Nucleus accumbens (tissue), 56 donors: ENCODE data around the gene ZNF674.
"Not testable (repeated sequence)": the region's sequence is repeated elsewhere in the genome, so short reads cannot be mapped to it uniquely, and the experiment has no call there.

Source experiments
- DNase-seq, 56 donors: peaks; one replicate each; lab custom pipeline; 2025; lab: John Stamatoyannopoulos, UW

ZNF674 gene

DNA sequence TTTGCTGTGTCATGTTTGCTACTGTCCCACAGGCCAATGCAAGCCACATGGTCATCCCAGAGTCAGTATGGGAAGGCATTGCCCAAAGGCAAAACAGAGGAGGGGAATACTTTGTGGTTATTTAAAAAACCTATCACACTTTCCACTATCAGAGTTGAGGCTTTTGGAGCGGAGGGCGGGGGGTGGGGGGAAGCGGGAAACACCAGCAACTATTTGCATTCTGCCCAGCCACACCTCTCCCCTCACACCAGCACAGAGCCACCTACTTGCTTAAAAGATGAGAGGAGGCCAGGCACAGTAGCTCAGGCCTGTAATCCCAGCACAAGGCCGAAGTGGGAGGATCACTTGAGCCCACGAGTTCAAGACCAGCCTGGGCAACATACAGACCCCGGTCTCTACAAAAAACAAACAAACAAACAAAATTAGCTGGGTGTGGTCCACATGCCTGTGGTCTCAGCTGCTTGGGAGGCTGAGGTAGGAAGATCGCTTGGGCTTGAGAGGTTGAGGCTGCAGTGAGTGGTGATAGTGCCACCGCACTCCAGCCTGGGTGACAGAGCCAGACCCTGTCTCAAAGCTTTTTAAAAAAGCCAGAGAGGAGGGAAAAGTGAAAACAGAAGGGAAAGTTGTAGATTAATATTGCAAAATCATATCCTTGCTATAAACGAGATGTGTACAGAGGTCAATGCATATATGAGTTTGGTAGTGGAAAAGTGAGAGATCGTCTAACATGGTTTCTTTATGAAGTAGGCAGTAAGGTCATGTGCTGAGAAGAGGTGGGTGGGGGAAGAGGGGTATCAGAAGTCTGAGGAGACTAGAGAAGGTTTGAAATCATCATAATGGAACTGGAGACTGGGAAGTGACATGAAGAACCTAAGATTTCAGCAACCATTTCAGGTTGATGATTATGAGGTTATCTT is 26.5 kb upstream of the ZNF674 start:
- no peak for DNase-seq

DNA sequence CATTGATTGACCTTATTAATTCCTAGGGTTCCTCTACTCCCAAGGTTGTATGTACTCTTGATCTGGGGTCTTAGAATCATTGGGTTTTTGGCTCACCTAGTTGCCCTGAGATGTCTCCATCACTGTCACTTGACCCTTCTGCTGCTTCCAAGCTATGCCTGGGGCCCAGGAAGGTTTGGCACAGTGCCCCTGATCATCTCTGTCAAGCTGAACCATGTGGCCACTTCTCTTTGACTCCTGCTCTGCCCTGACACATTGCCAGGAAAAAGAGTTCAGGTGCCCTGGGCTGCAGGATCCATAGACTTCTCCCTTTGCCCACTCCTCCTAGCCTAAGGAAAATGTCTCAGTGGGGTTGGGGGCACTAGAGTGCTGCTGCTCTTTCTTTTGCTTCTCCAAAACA is 24.4 kb upstream of the ZNF674 start:
- no peak for DNase-seq

DNA sequence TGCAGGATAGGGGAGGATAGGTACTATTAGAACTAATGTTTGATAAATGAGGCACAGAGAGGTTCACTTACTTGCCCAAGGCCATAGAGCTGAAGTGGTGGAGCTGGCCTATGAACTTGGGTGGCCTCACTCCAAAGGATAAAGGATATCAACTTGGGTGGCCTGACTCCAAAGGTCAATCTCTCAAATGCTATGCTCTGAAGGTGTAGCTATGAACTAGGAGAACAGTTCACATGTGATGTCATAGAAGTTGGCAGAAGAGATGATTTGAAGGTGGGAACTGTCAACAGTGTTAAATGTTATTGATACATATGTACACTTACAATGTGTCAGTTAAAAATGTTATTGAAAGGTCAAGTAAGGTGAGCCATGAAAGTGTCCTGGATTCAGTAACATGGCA is 22.2 kb upstream of the ZNF674 start:
- DNase-seq = no peak

DNA sequence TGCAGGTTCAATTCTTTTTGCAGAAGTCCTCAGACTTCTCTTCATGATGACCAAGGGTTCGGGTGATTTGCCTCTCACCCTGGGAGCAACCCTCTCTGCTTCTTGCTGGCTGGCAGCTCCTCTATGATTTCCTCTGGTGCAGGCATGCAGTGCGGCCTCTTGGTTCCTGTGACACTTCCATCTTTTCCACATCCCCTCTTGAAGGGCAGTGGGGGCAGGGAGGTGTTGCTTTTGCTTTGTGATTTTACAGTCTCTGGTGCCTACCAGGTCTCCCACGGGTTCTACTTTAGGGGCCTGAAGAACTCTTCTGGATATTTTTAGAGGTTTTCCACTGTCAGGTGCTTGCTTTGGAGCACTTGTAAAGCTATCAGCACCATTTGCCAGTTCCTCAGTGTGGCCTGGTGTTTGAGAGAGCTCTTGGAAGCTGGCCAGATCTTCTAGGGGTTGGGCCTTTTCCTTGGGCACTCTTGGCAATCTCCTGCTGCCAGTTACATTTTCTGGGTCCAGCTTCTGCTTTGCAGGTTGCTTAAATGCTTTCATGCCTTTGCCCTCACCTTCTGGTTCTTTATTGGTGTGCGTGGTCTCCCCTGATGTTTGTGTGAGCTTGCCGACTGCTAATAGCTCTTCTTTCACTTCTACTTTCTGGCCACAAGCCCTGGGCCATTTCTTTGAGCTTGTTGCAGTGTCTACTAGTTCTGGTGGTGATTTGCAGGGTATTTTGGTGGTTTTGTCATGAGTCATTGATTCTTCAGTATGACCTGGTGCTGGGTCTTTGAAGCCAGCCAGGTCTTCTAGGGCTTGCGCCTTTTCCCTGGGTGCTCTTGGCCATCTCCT is 16.8 kb upstream of the ZNF674 start:
- DNase-seq = peak in 2 of 56 donors; percentile 0 to 22

DNA sequence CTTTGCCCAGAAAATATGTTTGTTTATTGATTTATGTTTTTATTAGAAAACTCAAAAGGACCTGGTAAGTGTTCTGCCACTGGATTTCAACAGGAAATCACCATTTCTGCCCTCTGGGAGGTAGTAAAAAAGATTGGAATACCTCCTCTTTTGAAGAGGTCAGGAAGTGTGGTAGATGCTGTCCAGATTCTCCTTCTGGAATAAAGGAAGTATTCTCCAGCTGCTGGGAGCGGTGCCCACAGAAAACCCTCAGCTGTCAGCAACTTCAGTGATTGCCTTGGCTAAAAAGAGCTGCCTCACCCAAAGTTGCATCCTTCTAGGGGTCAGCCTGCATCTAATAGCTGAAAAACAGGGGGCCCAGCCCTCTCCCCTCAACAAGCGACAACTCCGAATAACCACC is 13.8 kb upstream of the ZNF674 start:
- no peak for DNase-seq

DNA sequence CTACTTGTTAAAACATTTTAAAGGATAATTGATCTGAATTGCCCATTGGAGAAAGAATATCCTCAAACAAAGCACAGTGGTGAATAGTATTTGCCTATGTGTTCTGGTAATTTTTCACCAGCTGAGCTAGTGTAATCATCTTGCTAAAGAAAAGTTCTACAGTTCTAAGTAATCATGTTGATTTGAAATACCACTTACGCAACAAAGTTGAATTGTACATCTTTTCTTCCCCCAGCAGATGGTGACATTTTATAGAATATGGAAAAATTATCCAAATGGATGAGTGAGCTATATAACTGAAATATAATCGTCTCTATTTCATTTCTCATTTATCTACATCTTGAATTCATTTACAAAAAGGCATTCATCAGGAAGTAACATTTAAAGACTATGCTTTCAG is 9.7 kb upstream of the ZNF674 start:
- DNase-seq = no peak

DNA sequence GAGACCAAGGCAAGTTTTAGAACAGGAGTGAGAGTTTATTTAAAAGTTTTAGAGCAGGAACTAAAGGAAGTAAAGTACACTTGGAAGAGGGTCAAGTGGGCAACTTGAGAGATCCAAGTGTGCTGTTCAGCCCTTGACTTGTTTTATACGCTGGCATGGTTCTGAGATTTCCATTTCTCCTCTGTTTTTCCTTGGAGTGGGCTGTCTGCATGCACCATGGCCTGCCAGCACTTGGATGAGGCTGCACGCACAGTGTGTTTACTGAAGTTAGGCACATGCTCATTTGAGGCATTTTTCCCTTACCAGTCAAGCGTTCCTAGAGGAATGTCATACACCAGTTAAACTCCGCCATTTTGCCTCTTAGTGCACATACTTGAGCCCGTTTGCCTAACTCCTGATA is 8.7 kb upstream of the ZNF674 start:
- no peak for DNase-seq

DNA sequence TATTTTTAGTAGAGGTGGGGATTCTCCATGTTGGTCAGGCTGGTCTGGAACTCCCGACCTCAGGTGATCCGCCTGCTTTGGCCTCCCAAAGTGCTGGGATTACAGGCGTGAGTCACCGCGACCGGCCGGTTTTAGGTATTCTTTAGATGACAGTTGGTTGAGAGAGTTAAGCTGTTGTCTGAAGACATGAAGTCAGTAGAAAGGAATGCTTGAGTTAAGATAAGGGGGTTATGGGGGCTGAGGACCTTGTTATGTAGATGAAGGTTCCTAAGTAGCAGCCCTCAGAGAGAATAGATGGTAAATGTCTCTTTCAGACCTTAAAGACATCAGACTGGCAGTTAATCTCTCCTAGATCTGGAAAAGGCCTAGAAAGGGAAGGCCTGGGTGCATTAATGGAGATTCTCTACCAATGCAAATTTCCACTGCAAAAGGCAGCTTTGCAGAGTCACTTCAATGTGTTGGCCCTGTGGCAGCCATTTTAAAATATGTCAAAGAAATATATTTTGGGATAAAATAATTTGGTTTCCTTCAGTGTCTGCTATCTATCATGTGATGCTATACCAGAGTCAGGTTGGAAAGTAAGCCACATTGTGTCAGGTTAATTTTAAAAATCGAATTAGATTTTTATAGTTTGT is 6.4 kb upstream of the ZNF674 start:
- DNase-seq = no peak

DNA sequence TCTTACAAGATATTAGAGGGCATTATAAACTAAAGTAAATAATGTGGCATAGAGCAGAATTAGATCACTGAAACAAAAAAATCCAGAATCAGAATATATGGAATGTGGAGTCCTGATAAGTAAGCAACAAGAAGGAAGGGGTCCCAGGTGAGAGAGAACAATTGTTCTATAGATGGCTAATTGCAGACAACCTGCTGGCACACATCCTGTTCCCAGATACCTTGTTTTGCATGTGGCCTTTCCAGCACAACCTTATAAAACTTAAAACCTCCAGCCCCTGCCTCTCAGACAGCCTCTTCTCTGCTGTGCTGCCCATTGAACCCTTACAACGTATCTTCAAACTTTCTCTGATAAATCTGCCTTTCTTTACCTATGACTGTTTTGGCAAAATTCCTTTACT is 4.7 kb upstream of the ZNF674 start:
- DNase-seq = no peak

DNA sequence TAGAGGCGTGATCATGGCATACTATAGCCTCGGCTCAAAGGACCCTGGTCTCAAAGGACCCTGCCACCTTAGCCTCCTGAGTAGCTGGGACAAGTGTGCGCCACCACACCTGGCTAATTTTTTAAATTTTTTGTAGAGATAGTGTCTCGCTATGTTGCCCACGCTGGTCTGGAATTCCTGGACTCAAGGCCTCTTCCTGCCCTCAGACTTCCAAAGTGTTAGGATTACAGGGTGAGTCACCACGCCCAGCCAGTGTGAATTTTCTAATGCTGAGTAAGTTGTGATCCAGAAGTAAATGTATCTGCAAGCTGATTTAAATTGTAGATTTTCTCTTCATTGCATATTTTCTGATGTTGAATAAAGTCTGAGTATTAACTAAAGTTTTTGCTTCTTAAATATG is 2.6 kb upstream of the ZNF674 start:
- no peak for DNase-seq

DNA sequence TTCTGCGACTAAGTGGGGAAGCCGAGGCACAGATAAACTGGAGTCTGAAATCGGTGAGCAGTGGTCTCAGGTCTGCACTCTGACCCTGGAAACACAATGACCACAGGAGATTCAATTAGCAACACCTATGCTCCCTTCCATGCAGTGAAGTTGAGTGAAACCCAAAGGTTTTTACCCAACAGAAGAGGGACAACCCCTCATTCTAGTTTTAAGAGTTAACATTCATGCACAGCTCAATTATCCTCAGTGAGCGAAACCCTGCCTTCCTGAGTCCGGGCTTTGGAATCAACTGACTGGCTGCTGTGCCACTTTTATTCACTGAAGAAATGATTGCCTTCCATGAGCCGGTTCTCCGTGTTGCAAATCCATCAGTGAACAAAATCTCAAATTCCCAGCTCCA is 694 bp downstream of the ZNF674 start:
- not testable (repeated sequence) for DNase-seq

DNA sequence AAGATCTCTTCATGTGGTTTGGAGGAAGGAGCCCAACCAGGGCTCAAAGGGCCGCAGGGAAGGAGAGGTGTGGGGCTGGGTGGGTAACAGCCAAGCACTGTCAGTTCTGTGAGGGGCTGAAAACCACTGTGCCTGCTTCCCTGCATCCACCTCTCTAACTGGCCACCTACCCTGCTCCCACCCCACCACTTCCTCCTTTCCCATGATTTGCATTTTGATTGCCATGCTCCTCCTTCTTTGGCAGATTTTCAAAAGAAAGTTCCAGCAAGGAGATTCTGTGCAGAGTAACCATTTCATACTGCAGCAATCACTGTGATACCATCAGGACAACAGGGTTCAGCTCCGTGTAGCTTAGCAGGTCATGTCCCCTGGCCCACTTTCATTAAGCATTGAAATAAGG is 1.8 kb downstream of the ZNF674 start:
- no peak for DNase-seq

DNA sequence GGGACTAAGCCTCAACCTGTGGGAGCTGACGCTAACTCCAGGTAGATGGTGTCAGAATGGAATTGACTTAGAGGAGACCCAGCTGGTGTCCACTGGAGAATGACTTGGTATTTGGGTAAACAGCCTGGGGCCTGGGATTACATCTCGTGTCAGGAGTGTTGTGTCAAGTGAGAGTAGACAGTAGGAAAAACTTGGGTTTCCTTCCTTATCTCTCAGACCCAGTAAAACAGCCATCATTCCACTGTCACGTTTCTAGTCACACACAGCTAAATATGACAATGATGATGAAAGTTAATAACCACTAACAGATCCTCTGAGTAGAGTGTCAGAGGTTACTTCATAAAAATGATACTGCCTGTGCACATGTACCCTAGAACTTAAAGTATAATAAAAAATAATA is 13.8 kb downstream of the ZNF674 start:
- no peak for DNase-seq

DNA sequence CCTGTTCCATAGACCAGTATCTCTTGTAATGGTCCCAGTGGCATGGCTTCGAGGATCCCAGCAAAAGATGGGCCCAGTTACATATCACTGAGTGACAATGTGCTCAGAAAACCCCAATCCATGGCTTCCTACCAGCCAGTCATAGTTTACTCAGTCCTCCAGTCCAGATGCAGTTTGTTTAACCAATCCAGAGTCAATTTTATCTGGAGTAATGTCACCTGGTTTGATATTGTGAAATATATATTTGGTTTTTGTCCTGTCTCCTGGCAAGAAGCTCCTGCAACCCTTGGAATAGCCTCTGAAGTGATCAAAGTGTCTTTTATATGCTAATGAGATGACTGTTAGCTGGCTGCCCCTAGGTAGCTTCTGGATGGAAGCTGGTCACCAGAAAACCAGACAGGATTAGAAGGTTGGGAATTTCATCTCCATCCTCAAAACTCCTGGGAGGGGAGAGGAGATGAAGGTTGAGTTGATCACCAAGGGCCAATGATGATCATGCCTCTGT is 14.8 kb downstream of the ZNF674 start:
- not testable (repeated sequence) for DNase-seq

DNA sequence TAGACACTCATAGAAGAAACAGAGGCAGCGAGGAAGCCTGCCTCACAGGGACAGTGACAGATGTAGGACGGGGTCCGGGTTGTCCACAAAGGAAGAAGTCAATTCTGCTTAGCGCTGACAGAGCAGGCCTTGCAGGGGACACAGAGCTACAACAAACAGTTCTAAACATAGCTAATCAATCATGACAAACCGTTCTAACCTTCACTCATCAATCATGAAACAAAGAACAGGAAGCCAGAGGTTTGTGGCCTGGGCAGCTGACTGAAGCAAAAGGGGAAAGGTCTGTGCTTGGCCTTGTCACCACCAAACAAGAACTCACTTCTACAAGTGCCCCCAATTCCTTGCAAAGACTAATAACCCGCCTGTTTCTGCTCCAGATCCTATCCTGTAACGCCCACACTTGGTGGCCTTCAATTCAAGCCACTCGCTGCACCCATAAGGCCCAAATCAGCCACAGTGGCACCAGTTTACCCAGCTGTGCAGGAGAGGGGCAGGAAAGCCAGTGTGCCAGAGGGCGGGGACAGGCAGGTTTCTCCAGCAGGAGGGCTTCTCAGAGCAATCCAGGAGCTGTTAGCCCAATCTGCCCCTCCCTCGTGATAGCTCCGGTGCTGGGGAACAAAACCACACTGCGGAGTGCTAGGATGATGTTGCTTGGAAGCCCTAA is 15.3 kb downstream of the ZNF674 start:
- not testable (repeated sequence) for DNase-seq

DNA sequence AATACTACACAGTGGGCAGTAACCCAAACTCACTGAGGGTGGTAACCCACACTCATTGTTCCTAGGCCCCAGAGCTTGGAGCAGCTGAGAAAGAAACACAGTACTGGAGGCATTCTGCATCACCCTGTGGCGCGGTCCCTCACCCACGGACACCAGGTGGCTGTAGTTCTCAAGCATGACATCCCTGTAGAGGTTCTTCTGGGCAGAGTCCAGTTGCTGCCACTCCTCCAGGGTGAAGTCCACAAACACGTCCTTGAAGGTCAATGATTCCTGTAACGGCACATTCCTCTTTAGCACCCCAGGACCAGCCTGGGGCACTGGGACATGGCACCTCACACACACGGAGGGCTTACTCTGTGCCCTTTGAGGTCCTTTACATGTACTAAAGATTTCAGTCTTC is 16.6 kb downstream of the ZNF674 start:
- DNase-seq = not testable (repeated sequence)

DNA sequence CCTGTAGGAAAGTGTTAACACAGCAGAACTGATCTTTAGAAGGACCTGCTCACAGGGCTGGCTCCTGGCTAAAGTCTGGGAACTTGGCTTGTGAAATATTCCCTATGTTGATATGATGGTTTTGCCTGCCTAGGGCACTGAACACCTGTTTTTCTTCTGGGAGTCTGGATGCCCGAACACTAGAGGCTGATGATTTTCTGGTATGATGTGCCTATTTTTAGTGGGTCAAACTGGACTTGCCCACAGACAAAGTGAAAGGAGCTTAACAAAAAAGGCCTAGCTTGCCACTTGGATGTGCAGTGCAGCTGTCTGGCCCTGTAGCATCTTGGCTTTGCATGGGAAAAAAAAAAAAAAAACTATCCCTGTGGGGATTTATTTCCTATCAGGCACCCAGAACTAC is 39.1 kb downstream of the ZNF674 start:
- no peak for DNase-seq

DNA sequence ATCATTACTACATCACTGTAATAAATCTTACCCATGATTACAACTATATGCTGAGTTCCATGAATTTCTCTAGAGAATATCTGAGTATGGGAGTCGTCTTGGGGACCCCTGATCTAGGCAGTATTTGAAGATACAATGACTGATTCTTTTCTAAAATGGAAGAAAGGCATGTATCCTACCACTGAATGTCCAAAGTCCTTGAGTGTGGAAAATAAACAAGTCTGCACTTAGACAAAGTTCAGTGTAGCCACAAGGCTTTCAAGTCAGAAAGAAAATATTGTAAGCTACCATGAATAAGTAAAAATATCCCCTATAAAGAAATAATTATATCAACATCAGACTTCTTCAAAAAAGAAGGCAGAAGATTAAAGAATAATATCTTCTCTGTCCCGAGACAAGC is 42.4 kb downstream of the ZNF674 start:
- no peak for DNase-seq

DNA sequence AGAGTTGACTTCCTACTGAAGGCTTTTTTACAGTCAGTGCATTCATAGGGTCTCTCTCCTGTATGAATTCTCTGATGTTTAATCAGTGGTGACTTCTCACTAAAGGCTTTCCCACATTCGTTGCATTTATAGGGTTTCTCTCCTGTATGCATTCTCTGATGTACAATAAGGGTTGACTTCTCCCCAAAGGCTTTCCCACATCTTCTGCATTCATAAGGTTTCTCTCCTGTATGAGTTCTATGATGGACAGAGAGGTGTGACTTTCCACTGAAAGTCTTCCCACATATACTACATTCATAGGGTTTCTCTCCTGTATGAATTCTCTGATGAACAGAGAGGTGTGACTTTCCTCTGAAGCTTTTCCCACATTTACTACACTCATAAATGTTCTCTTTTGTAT is 45.2 kb downstream of the ZNF674 start:
- no peak for DNase-seq

DNA sequence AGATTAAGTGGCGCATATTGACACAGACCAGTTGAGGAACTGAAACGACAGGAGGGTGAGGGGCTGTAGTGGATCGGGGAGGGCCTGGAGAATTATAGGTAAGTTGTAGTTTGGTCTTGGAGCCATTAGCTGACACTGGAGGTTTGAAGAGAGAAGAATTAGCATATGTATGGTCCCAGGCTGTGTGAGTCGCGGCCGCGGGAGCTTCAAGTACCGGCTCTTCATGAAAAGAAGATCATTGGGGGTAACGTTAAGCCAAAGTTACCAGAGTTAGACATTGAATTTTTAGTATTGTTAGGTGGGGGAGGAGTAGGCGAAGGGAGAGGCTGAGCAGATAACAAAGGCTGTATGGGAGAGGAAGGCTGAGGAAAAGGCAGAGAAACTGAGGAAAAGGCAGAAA is 56.5 kb downstream of the ZNF674 start:
- DNase-seq = no peak

DNA sequence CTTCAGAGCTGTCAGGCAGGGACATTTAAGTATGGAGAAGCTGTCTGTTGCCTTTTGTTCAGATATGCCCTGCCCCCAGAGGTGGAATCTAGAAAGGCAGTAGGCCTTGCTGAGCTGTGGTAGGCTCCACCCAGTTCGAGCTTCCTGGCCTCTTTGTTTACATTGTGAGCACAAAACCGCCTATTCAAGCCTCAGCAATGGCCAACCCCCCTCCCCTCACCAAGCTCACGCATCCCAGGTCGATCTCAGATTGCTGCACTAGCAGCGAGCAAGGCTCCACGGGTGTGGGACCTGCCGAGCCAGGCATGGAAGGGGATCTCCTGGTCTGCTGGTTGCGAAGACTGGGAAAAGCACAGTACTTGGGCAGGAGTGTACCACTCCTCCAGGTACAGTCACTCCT is 59.3 kb downstream of the ZNF674 start:
- DNase-seq = no peak
